ENCODE results near the gene NOXO1. TPM values are rescaled to one million over a fixed set of nuclear protein-coding genes. Genes with fewer than 3 reads are reported as not detected.

The NOXO1 gene
- total and polyA plus RNA-seq, 9 of the 15 experiments (the other 6 are each of a cell fraction or from before 2014, with no cell fraction given) = not detected

DNA sequence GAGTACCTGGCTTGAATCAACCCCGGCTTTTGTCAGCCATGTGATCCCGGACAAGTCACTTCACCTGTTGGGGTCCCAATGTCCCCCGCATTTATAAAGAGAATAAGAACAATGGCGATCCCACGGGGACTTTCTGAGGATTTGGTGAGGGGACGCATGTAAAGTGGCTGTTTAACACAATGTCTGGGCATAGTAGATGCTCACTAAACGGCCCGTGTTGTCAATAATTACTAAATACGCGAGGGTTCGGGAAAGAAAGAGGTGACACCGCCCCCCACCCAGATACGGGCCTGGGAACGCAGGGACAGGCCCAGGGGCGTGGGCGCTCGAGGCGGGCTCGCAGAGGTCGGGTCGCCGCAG lies 10.3 kb upstream of the NOXO1 start (continued):
- TF ChIP-seq, protein P1, sequence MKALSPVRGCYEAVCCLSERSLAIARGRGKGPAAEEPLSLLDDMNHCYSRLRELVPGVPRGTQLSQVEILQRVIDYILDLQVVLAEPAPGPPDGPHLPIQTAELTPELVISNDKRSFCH (CRISPR knock-in tag; IDR thresholded peaks at IDR 0.05) = no peak
- TF ChIP-seq, protein P1 (tag; IDR thresholded peaks at IDR 0.05) = peak; percentile 86
- TF ChIP-seq ZBED1 (IDR thresholded peaks at IDR 0.05) = no peak
- no peak for TF ChIP-seq SMAD2 (IDR thresholded peaks at IDR 0.05; ENCODE audit: low read depth, low read length)
- no peak for TF ChIP-seq GATAD2A (IDR thresholded peaks at IDR 0.05)
- TF ChIP-seq BHLHE40 (IDR thresholded peaks at IDR 0.05; ENCODE audit: low read length) = no peak
- 0 out of 2 replicates have a peak, but pooled peaks have one; percentile 16 for TF ChIP-seq ZBTB1 (CRISPR knock-in tag; IDR thresholded peaks at IDR 0.05; ENCODE audit: borderline replicate concordance, low read depth)
- no peak for TF ChIP-seq KHSRP (IDR thresholded peaks at IDR 0.05)
- no peak for TF ChIP-seq FOXK2 (conservative IDR thresholded peaks at IDR 0.05 in 1 of 2, IDR thresholded peaks at IDR 0.05 in 1 of 2; ENCODE audit: low read depth in 2 of 2)
- no peak for TF ChIP-seq BMI1 (IDR thresholded peaks at IDR 0.05; ENCODE audit: low read length)
- TF ChIP-seq, protein P2, sequence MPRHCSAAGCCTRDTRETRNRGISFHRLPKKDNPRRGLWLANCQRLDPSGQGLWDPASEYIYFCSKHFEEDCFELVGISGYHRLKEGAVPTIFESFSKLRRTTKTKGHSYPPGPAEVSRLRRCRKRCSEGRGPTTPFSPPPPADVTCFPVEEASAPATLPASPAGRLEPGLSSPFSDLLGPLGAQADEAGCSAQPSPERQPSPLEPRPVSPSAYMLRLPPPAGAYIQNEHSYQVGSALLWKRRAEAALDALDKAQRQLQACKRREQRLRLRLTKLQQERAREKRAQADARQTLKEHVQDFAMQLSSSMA (CRISPR knock-in tag; IDR thresholded peaks at IDR 0.05) = no peak
- no peak for TF ChIP-seq KDM2B (CRISPR knock-in tag; IDR thresholded peaks at IDR 0.05)
- TF ChIP-seq ZNF561 (CRISPR knock-in tag; conservative IDR thresholded peaks at IDR 0.05) = no peak
- TF ChIP-seq, protein P3, sequence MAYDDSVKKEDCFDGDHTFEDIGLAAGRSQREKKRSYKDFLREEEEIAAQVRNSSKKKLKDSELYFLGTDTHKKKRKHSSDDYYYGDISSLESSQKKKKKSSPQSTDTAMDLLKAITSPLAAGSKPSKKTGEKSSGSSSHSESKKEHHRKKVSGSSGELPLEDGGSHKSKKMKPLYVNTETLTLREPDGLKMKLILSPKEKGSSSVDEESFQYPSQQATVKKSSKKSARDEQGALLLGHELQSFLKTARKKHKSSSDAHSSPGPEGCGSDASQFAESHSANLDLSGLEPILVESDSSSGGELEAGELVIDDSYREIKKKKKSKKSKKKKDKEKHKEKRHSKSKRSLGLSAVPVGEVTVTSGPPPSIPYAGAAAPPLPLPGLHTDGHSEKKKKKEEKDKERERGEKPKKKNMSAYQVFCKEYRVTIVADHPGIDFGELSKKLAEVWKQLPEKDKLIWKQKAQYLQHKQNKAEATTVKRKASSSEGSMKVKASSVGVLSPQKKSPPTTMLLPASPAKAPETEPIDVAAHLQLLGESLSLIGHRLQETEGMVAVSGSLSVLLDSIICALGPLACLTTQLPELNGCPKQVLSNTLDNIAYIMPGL (CRISPR knock-in tag; IDR thresholded peaks at IDR 0.05) = 0 out of 2 replicates have a peak, but pooled peaks have one; percentile 18
- TF ChIP-seq SMAD1 (IDR thresholded peaks at IDR 0.05; ENCODE audit: low read depth, low read length, partially characterized antibody) = no peak
- TF ChIP-seq ZNF79 (CRISPR knock-in tag; IDR thresholded peaks at IDR 0.05; ENCODE audit: low read depth) = no peak
- peak; percentile 74 for TF ChIP-seq BCOR (IDR thresholded peaks at IDR 0.05)
- TF ChIP-seq CSDE1 (IDR thresholded peaks at IDR 0.05) = no peak
- TF ChIP-seq RBM25 (IDR thresholded peaks at IDR 0.05; ENCODE audit: low read depth, low read length, severe bottlenecking) = peak; percentile 78
- TF ChIP-seq FOXM1 (IDR thresholded peaks at IDR 0.05; ENCODE audit: low read depth) = no peak
- TF ChIP-seq FOXM1 (CRISPR knock-in tag; IDR thresholded peaks at IDR 0.05; ENCODE audit: low read depth) = 0 out of 2 replicates have a peak, but pooled peaks have one; percentile 13
- TF ChIP-seq, protein P4, sequence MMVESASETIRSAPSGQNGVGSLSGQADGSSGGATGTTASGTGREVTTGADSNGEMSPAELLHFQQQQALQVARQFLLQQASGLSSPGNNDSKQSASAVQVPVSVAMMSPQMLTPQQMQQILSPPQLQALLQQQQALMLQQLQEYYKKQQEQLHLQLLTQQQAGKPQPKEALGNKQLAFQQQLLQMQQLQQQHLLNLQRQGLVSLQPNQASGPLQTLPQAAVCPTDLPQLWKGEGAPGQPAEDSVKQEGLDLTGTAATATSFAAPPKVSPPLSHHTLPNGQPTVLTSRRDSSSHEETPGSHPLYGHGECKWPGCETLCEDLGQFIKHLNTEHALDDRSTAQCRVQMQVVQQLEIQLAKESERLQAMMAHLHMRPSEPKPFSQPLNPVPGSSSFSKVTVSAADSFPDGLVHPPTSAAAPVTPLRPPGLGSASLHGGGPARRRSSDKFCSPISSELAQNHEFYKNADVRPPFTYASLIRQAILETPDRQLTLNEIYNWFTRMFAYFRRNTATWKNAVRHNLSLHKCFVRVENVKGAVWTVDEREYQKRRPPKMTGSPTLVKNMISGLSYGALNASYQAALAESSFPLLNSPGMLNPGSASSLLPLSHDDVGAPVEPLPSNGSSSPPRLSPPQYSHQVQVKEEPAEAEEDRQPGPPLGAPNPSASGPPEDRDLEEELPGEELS (CRISPR knock-in tag; IDR thresholded peaks at IDR 0.05; ENCODE audit: borderline replicate concordance) = no peak
- no peak for TF ChIP-seq TBL1XR1 (IDR thresholded peaks at IDR 0.05; ENCODE audit: low read length in 2 of 2)
- TF ChIP-seq, protein P5, sequence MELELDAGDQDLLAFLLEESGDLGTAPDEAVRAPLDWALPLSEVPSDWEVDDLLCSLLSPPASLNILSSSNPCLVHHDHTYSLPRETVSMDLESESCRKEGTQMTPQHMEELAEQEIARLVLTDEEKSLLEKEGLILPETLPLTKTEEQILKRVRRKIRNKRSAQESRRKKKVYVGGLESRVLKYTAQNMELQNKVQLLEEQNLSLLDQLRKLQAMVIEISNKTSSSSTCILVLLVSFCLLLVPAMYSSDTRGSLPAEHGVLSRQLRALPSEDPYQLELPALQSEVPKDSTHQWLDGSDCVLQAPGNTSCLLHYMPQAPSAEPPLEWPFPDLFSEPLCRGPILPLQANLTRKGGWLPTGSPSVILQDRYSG (tag; conservative IDR thresholded peaks at IDR 0.05; ENCODE audit: low read depth) = 0 out of 2 replicates have a peak, but pooled peaks have one; percentile 26

All from K562 (cell line).